Mucosa of descending colon (tissue), 3 donors: ENCODE data around the gene YTHDF2. TPM values are rescaled to one million over a fixed set of nuclear protein-coding genes. Genes with fewer than 3 reads are reported as not detected.
"Not testable (repeated sequence)": the region's sequence is repeated elsewhere in the genome, so short reads cannot be mapped to it uniquely, and the experiment has no call there.

Source experiments
- ATAC-seq: fragments of 200-7000 bp; cut with Tn5 transposase; one replicate; pipeline ENCODE4 v1.9.1; 2020; ENCODE audit warnings: mild to moderate bottlenecking, moderate library complexity
- DNase-seq, 3 donors: peaks; one replicate each; pipeline ENCODE4 v3.0.0-alpha.2; 2020
- H3K36me3 ChIP-seq: fragments of 200-600 bp; one replicate; pipeline ENCODE4 v1.8.0; 2021; ENCODE audit warnings: low read depth, mild to moderate bottlenecking
- H3K4me1 ChIP-seq: fragments of 200-600 bp; one replicate; pipeline ENCODE4 v1.8.0; 2021; ENCODE audit warnings: low read depth, mild to moderate bottlenecking
- H3K4me3 ChIP-seq: fragments of 200-600 bp; one replicate; pipeline ENCODE4 v1.8.0; 2021; ENCODE audit warnings: mild to moderate bottlenecking
- H3K9me3 ChIP-seq: fragments of 200-600 bp; one replicate; pipeline ENCODE4 v1.8.0; 2021; ENCODE audit warnings: mild to moderate bottlenecking
- intact Hi-C, 2 donors: fragments of 100-400 bp; cut with DNase I in 1 of 2; cut with micrococcal nuclease in 1 of 2; formaldehyde crosslinking; loops; one replicate each; pipeline versions ENCODE4 v1.11.0 to v1.11.1; 2022; cut with DNase I, micrococcal nuclease
- total RNA-seq, 3 donors: library from RNA; stranded (reverse); fragmentation: NEBNext Ultra II Directional in 2 of 3; extraction: Animal tissue kit (Norgen Biotek cat#: 25700) in 2 of 3; gene quantifications; one replicate each; pipeline versions ENCODE4 v1.2.1 to v1.2.4, GENCODE V29; 2021 to 2023
- TF ChIP-seq, protein P1 (sequence below): fragments of 200-600 bp; IDR thresholded peaks from one replicate; pipeline ENCODE4 v1.8.0; 2022; ENCODE audit warnings: antibody characterized with exemption, mild to moderate bottlenecking
- donor health status: DM: no; HTN: no; CAD: no; lungs with moderate emphysema.
- donor health status: DM: no; HTN: no; CAD: no.
- donor health status: DM: no; HTN: yes; CAD: no.

Gene YTHDF2
- total RNA-seq, 3 donors from 2014 or later: 55.7 to 59.0 (median 55.8) TPM

GRCh38 chr1:28789412-28789811 is 52.7 kb downstream of the YTHDF2 start:
- Histone ChIP-seq H3K36me3 (no peaks in the 10 kb centered on the region), H3K4me1 (no peaks in the 10 kb centered on the region), H3K4me3 (no peak overlapping the region), H3K9me3 (no peaks in the 10 kb centered on the region)
- intact Hi-C loops: loop anchor here (5.0 to 10.0 kb wide), 3 partner anchors 83 to 245 kb away; no protein-coding TSS in a partner anchor
- ATAC-seq (no peak), DNase-seq (no peak)
- TF ChIP-seq, protein P1, sequence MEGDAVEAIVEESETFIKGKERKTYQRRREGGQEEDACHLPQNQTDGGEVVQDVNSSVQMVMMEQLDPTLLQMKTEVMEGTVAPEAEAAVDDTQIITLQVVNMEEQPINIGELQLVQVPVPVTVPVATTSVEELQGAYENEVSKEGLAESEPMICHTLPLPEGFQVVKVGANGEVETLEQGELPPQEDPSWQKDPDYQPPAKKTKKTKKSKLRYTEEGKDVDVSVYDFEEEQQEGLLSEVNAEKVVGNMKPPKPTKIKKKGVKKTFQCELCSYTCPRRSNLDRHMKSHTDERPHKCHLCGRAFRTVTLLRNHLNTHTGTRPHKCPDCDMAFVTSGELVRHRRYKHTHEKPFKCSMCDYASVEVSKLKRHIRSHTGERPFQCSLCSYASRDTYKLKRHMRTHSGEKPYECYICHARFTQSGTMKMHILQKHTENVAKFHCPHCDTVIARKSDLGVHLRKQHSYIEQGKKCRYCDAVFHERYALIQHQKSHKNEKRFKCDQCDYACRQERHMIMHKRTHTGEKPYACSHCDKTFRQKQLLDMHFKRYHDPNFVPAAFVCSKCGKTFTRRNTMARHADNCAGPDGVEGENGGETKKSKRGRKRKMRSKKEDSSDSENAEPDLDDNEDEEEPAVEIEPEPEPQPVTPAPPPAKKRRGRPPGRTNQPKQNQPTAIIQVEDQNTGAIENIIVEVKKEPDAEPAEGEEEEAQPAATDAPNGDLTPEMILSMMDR: no peak

DNA sequence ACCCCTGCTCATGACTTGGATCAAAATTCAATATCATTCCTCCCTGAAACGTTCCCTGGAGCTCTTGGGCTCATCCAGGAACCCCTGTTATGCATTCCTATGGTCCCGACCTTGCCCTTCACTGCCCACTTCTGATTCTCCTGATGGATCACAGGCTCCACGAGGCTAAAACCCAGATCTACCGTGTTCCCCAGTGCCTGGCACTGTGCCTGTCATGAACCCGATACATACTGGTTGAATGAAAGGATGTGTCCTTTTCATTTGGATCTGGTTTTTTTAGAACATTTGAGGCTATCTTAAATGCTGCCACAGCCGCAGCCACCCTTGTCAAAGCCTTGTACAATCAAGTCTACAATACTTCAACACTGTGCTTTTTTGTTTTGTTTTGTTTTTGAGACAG is 53.1 kb downstream of the YTHDF2 start:
- TF ChIP-seq, protein P1: no peak
- intact Hi-C loops: loop anchor here (5.0 to 10.0 kb wide), 3 partner anchors 82 to 245 kb away; no protein-coding TSS in a partner anchor
- DNase-seq (no peak), ATAC-seq (no peak)
- Histone ChIP-seq H3K9me3 (no peaks in the 10 kb centered on the region), H3K4me1 (no peaks in the 10 kb centered on the region), H3K4me3 (no peak overlapping the region), H3K36me3 (no peaks in the 10 kb centered on the region)

DNA sequence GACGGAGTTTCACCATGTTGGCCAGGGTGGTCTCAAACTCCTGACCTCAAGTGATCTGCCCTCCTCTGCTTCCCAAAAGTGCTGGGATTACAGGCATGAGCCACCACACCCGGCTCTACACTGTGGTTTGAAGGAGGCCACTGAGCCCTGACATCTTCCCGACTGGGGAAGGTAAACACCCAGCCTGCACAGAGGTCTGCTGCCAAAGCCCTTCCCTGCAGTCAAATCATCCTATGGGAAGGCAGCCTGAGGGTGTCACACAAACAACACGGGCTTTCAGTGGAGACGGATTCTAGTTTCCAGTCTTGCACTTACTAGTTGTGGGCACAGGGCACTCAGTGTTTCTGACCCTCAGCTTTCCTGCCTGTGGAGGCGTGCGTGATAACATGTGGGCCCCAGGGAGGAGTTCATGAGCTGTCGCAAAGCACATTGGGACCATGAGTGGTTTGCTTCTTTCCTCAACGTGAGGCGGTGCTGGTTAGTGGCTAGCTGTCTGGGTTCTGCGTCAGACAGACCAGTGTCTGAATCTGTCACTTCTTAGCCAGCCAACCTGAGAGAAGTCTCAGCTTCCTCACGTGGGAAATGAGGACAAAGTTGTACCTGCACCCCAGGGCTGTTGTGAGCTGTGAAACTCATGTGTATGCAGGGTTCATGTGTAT is 53.8 kb downstream of the YTHDF2 start:
- TF ChIP-seq, protein P1: no peak
- H3K4me3 ChIP-seq: no peak overlapping the region
- no peaks in the 10 kb centered on the region for H3K36me3 ChIP-seq
- H3K9me3 ChIP-seq: no peaks in the 10 kb centered on the region
- no peak for DNase-seq
- no peak for ATAC-seq
- intact Hi-C loops: no loop called here
- H3K4me1 ChIP-seq: no peaks in the 10 kb centered on the region

- H3K4me3 ChIP-seq, DNase-seq, ATAC-seq, H3K36me3 ChIP-seq, intact Hi-C loops, H3K4me1 ChIP-seq, H3K9me3 ChIP-seq: not testable (repeated sequence)
Observed at GRCh38 chr1:28791929-28792328, 55.2 kb downstream of the YTHDF2 start.

DNA sequence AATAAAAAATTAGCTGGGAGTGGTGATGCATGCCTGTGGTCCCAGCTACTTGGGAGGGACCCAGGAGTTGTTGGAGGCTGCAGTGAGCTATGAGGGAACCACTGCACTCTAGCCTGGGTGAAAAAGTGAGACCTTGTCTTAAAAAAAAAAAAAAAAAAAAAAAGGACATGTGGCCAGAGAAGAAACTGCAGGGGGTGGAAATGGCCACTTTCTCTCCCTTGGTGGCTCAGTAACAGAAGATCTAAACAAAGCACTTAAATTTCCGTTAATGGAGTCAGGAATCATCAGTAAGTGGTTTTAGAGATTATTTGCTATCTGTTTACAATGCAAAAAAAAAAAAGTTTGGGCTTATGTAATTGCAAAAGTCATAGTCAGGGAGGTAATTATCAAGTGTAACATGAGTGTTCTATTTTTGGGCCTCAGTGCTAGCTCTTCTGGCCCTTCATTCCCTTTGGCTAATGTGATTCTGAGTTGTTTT is 55.9 kb downstream of the YTHDF2 start:
- intact Hi-C loops: no loop called here
- Histone ChIP-seq H3K4me1 (no peaks in the 10 kb centered on the region), H3K9me3 (no peaks in the 10 kb centered on the region), H3K36me3 (no peaks in the 10 kb centered on the region), H3K4me3 (no peak overlapping the region)
- DNase-seq (no peak), ATAC-seq (no peak)
- TF ChIP-seq, protein P1: no peak

- H3K4me1 ChIP-seq, H3K9me3 ChIP-seq, DNase-seq, intact Hi-C loops, H3K36me3 ChIP-seq, ATAC-seq, H3K4me3 ChIP-seq: not testable (repeated sequence)
Observed at GRCh38 chr1:28794582-28794981, 57.8 kb downstream of the YTHDF2 start.
